ENCODE measurements around the gene CDC7.

Gene CDC7

GRCh38 chr1:91490501-91490900 lies 10.2 kb upstream of the CDC7 start:
- H3K4me3 ChIP-seq (ENCODE audit: low read depth, low read length), result no peak overlapping the region
- TF ChIP-seq, protein P1, sequence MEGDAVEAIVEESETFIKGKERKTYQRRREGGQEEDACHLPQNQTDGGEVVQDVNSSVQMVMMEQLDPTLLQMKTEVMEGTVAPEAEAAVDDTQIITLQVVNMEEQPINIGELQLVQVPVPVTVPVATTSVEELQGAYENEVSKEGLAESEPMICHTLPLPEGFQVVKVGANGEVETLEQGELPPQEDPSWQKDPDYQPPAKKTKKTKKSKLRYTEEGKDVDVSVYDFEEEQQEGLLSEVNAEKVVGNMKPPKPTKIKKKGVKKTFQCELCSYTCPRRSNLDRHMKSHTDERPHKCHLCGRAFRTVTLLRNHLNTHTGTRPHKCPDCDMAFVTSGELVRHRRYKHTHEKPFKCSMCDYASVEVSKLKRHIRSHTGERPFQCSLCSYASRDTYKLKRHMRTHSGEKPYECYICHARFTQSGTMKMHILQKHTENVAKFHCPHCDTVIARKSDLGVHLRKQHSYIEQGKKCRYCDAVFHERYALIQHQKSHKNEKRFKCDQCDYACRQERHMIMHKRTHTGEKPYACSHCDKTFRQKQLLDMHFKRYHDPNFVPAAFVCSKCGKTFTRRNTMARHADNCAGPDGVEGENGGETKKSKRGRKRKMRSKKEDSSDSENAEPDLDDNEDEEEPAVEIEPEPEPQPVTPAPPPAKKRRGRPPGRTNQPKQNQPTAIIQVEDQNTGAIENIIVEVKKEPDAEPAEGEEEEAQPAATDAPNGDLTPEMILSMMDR (IDR thresholded peaks at IDR 0.05; ENCODE audit: borderline replicate concordance, insufficient read depth, low read depth, low read length), result no peak

GRCh38 chr1:91498035-91498434 lies 2.6 kb upstream of the CDC7 start:
- no peak overlapping the region for H3K4me3 ChIP-seq (ENCODE audit: low read depth, low read length)
- TF ChIP-seq, protein P1 (IDR thresholded peaks at IDR 0.05; ENCODE audit: borderline replicate concordance, insufficient read depth, low read depth, low read length), result no peak

DNA sequence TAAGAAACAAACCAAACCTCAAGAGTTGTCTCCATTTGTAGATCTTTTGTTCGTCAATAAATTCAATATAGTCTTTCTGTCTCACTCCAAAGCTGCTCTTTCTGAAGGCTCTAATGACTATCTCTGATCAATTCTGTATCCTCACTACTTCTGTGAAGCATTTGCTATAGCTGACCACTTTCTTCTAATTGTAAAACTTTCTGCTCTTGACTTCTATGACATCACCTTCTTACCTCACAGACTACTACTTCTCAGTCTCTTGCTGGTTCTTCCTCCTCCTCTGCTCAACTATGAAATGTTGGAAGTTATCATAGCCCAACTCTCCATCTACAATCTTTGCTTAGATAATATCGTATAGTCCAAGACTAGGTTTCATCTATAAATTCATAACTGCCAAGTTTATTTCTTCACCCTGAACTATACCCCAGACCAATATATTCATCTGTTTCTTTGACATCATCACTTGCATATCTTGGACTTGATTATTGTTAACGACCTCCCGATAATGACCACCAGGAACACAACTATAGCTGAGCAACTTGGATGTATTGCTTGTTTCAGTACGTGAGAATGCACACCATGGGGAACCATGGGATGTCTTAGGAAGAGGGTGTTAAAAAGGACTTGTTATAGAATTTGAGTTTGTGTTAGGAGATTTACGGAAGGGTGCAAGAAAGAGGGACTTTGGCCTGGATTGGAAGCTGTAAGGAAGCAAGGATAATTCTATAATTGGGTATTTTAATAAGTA lies 2.0 kb upstream of the CDC7 start:
- H3K4me3 ChIP-seq (ENCODE audit: low read depth, low read length), result no peak overlapping the region
- TF ChIP-seq, protein P1 (IDR thresholded peaks at IDR 0.05; ENCODE audit: borderline replicate concordance, insufficient read depth, low read depth, low read length), result no peak

GRCh38 chr1:91499346-91499745 lies 1.3 kb upstream of the CDC7 start:
- TF ChIP-seq, protein P1 (IDR thresholded peaks at IDR 0.05; ENCODE audit: borderline replicate concordance, insufficient read depth, low read depth, low read length), result no peak
- H3K4me3 ChIP-seq (ENCODE audit: low read depth, low read length), result no peak overlapping the region

DNA sequence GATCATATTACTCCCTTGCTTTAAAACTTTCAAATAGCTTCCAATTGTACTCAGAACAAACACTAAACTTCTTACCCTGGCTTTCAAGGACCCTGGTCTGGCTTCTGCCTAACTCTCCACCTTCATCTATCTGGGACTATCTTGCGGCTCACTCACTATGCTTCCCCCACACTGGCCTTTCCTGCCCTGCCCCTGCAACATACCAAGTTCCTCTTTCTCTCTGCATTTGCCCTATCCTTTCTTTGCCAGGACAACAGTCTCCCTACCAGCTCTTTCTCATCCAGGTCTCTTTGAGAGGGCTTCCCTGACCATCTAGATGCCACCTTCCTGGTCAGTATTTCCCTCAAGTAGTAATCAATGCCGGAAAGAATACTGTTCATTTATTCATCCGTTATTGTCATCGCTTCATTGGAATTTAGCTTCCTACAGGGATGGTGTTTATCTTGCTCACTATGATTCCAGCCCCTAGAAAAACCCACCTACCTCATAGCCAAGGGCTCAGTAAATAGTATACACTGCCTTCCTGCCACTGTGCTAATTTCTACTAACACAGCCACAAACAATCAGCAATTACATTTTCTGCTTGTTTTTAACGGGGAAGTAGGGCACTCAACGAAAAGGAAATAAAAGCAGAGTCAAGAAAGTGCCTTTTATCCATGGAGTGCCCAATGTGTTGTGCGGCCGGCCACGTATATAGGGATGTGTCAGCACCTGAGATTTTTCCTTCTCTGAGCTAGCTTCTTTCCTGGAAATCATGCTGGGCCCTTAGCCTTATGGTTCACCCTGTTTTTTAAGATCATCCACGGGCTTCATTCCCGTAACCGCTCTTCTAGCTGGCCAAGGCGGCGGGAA lies 521 bp upstream of the CDC7 start:
- TF ChIP-seq, protein P1 (IDR thresholded peaks at IDR 0.05; ENCODE audit: borderline replicate concordance, insufficient read depth, low read depth, low read length), result no peak
- H3K4me3 ChIP-seq (ENCODE audit: low read depth, low read length), result peak overlapping the region; percentile 88

DNA sequence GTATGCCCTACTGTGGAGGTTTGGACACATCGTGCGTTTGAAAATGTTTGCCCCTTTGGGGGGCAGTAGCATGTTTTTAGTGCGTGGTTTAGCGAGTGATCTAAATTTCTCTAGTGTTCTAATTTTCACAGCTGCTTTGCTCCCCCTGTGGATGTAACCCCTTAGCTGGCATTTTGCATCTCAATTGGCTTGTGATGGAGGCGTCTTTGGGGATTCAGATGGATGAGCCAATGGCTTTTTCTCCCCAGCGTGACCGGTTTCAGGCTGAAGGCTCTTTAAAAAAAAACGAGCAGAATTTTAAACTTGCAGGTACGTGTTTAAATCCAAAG lies 836 bp downstream of the CDC7 start:
- peak overlapping the region; percentile 88 for H3K4me3 ChIP-seq (ENCODE audit: low read depth, low read length)
- TF ChIP-seq, protein P1 (IDR thresholded peaks at IDR 0.05; ENCODE audit: borderline replicate concordance, insufficient read depth, low read depth, low read length), result no peak
